Neutrophil (primary cell): ENCODE measurements around the gene LYSET.

Experiments used
- H3K27ac ChIP-seq: fragments of 200-600 bp; sonication (generic); 2 replicates; pipeline ENCODE4 v1.5.1; 2016; ENCODE audit warnings: mild to moderate bottlenecking, moderate library complexity
- H3K27me3 ChIP-seq: fragments of 200-600 bp; sonication (generic); 2 replicates; pipeline ENCODE4 v1.6.0; 2016; ENCODE audit warnings: mild to moderate bottlenecking
- H3K36me3 ChIP-seq: fragments of 200-600 bp; sonication (generic); 2 replicates; pipeline ENCODE4 v1.5.1; 2017
- H3K4me1 ChIP-seq, 2 experiments: fragments of 200-600 bp in 1 of 2; sonication (generic) in 1 of 2; 1 replicate in 1 of 2; 2 replicates in 1 of 2; pipeline versions ENCODE4 v1.5.1 to v1.6.1; 2013 to 2016; ENCODE audit warnings: low read depth in 1 of 2, low read length in 1 of 2, mild to moderate bottlenecking in 1 of 2, moderate library complexity in 1 of 2; ENCODE audit not compliant: control insufficient read depth in 1 of 2, insufficient read depth in 1 of 2
- H3K4me3 ChIP-seq, 2 experiments: fragments of 200-600 bp in 1 of 2; sonication (generic) in 1 of 2; 1 replicate in 1 of 2; 2 replicates in 1 of 2; pipeline ENCODE4 v1.5.1; 2013 to 2016; ENCODE audit warnings: low read depth in 1 of 2, low read length in 1 of 2, mild to moderate bottlenecking in 1 of 2, moderate library complexity in 1 of 2
- H3K9me3 ChIP-seq: fragments of 200-600 bp; sonication (generic); 2 replicates; pipeline ENCODE4 v1.5.1; 2016
- TF ChIP-seq, protein P1 (sequence below): fragments of 200-600 bp; sonication (generic); IDR thresholded peaks from 2 replicates; pipeline ENCODE4 v1.5.1; 2016; ENCODE audit warnings: antibody characterized with exemption

Gene LYSET

DNA sequence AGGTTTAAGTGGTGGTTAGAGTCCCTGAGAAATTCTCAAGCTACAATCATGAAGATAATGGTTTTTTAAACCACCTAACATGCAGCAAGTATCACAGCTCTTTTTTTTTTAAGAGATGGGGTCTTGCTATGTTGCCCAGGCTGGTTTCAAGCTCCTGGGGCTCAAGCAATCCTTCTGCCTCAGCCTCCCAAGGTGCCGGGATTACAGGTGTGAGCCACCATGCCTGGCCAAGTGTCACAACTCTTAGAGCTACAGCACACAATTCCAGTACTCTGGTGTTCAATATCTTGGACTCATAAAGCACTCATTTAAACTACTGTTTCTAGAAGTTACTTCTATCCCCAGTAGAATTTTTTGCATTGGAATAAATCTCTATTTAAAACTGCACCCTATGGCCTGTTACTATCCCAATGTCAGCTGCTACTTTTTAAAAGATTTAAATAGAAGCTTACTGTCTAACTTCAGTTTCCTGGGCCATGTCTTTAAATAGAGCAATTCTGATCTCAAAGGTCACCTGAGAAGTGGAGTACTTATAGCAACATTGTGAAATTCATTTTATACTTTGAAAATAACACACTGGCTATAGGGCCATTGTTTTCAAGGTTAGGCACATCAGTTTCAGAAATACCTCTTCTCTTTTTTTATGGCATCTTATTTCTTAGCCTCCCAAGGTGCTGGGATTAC is 10.3 kb downstream of the LYSET start:
- H3K9me3 ChIP-seq: no peaks in the 10 kb centered on the region
- no peaks in the 10 kb centered on the region for H3K36me3 ChIP-seq
- H3K4me1 ChIP-seq: no peaks in the 10 kb centered on the region
- H3K4me3 ChIP-seq: no peak overlapping the region
- TF ChIP-seq, protein P1, sequence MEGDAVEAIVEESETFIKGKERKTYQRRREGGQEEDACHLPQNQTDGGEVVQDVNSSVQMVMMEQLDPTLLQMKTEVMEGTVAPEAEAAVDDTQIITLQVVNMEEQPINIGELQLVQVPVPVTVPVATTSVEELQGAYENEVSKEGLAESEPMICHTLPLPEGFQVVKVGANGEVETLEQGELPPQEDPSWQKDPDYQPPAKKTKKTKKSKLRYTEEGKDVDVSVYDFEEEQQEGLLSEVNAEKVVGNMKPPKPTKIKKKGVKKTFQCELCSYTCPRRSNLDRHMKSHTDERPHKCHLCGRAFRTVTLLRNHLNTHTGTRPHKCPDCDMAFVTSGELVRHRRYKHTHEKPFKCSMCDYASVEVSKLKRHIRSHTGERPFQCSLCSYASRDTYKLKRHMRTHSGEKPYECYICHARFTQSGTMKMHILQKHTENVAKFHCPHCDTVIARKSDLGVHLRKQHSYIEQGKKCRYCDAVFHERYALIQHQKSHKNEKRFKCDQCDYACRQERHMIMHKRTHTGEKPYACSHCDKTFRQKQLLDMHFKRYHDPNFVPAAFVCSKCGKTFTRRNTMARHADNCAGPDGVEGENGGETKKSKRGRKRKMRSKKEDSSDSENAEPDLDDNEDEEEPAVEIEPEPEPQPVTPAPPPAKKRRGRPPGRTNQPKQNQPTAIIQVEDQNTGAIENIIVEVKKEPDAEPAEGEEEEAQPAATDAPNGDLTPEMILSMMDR: no peak
- no peaks in the 10 kb centered on the region for H3K27me3 ChIP-seq
- no peak overlapping the region for H3K27ac ChIP-seq

DNA sequence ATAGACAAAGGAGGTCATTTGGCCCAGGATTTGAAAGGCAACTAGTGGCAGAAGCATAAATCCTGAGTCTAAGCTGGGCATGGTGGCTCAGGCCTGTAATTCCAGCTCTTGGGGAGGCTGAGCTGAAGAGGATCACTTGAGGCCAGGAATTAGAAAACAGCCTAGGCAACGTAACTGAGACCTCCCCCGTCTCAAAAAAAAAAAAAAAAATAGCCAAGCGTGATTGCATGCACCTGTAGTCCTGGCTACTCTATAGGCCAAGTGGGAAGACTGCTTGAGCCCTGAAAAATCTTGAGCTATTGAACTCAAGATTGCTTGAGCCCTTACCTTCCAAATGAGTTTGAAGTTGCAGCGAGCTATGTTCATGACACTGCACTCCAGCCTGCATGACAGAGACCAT is 13.9 kb downstream of the LYSET start:
- TF ChIP-seq, protein P1: no peak
- H3K9me3 ChIP-seq: no peaks in the 10 kb centered on the region

DNA sequence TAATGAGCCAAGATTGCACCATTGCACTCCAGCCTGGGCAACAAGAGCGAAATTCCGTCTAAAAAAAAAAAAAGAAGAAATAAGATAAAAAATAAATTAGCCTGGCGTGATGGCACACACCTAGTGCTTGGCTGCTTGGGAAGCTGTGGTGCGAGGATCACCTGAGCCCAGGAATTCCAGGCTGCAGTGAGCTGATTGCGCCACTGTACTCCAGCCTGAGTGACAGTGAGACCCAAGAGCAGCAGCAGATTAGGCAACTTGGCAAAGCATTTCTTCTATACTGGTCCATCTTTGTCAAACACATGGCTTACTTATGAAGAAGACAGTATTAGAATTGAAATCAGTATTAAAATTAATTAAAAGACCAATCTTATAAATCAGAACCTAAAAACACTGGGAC is 15.4 kb downstream of the LYSET start:
- no peaks in the 10 kb centered on the region for H3K27me3 ChIP-seq
- H3K4me3 ChIP-seq: no peak overlapping the region
- H3K9me3 ChIP-seq: no peaks in the 10 kb centered on the region
- no peak overlapping the region for H3K27ac ChIP-seq
- no peaks in the 10 kb centered on the region for H3K4me1 ChIP-seq
- TF ChIP-seq, protein P1: no peak
- H3K36me3 ChIP-seq: no peaks in the 10 kb centered on the region

More for the DNA sequence above, 13.9 kb downstream of the LYSET start:
- Histone ChIP-seq H3K27ac (no peak overlapping the region), H3K4me3 (no peak overlapping the region), H3K4me1 (no peaks in the 10 kb centered on the region), H3K36me3 (no peaks in the 10 kb centered on the region), H3K27me3 (no peaks in the 10 kb centered on the region)

DNA sequence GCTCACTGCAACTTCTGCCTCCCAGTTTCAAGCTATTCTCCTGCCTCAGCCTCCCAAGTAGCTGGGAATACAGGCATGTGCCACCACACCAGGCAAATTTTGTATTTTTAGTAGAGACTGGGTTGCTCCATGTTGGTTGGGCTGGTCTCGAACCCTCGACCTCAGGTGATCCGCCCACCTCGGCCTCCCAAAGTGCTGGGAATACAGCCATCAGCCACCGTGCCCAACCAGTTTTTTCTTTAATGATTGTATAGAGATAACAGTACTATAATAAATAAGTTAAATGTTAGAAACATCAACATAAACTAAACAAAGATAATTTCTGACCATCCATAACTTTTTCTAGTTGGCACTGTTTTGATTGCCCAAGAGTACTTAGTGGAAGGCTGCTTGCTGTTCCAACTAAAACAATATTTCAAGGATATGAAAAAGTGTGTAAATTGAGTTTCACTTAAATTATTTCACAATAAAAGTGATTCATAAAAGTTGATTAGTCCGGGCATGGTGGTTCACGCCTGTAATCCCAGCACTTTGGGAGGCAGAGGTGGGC is 16.1 kb downstream of the LYSET start:
- TF ChIP-seq, protein P1: no peak
- Histone ChIP-seq H3K4me1 (peaks cover 7% of the 10 kb centered on the region in 2 experiments), H3K27ac (no peak overlapping the region), H3K9me3 (no peaks in the 10 kb centered on the region), H3K27me3 (no peaks in the 10 kb centered on the region), H3K36me3 (no peaks in the 10 kb centered on the region), H3K4me3 (no peak overlapping the region)

DNA sequence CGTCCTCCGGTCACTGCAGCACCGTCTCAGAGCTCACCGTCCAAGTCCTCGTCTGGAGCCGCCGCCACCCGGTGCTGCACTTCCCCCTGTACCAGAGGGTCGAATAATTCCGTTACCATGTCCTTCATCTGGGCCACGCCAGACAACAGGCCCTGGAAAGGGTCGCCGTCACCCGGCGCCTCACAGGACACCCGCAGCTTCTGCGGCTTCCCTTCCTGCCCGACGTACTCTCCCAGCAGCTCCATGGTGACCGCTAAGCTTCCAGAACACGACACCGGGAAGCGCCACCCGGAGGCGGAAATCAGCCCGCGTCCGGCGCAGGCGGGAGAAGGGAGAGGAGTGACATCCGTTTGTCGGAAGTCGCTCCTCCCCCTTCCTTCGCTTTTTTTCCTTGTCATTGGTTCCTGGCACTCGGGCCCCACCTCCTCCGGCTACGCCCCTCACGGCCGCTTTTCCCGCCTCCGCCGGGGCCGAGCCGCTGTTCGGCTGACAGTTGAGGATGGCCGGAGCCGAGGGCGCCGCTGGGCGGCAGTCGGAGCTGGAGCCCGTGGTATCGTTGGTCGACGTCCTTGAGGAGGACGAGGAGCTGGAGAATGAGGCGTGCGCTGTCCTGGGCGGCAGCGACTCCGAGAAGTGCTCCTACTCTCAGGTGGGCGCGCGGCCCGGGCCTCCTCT is 21.8 kb downstream of the LYSET start, which contains the start of the genes GON7 and UBR7:
Gene GON7, minus strand, starts transcription at position 273 of the 675 bp plus-strand sequence. Its CDS starts 28 bp downstream, at position 245.
Gene UBR7, plus strand, starts transcription at position 464 of the 675 bp plus-strand sequence. Its CDS starts 36 bp downstream, at position 500.
- Histone ChIP-seq H3K4me3 (peak within 1 kb of the TSS; percentile 80 to 91), H3K27me3 (no peaks in the 10 kb centered on the region), H3K4me1 (peaks cover 20 to 24% of the 10 kb centered on the region in 2 experiments), H3K9me3 (no peaks in the 10 kb centered on the region), H3K36me3 (peaks cover under 1% of the 10 kb centered on the region), H3K27ac (peak within 1 kb of the TSS; percentile 82)
- TF ChIP-seq, protein P1: peak; percentile 74
